Epidermal melanocyte (primary cell): ENCODE results near the gene PCGF2.
"Not testable (repeated sequence)": the region's sequence is repeated elsewhere in the genome, so short reads cannot be mapped to it uniquely, and the experiment has no call there.

Source experiments
- DNase-seq: peaks from one replicate; pipeline ENCODE4 v3.0.0; 2011; ENCODE audit warnings: low spot score; ENCODE audit not compliant: insufficient read length

Gene PCGF2

GRCh38 chr17:38748149-38748891 is at the start of gene PCGF2:
TSS of gene PCGF2 (minus strand) at chr17:38748336. CDS start at chr17:38740402, 7,934 bp downstream.
- DNase-seq, result peak; percentile 78

GRCh38 chr17:38797828-38798227 is 49.7 kb upstream of the PCGF2 start:
- DNase-seq, result no peak

- DNase-seq, result no peak
Observed at GRCh38 chr17:38797158-38797490, 49.0 kb upstream of the PCGF2 start.

GRCh38 chr17:38796451-38797157 is 48.5 kb upstream of the PCGF2 start:
- no peak for DNase-seq

- no peak for DNase-seq
Observed at GRCh38 chr17:38794221-38794620, 46.1 kb upstream of the PCGF2 start.

- no peak for DNase-seq
Observed at GRCh38 chr17:38791162-38791561, 43.0 kb upstream of the PCGF2 start.

- not testable (repeated sequence) for DNase-seq
Observed at GRCh38 chr17:38790148-38790707, 42.1 kb upstream of the PCGF2 start.

GRCh38 chr17:38789185-38789584 is 41.0 kb upstream of the PCGF2 start:
- DNase-seq, result no peak

GRCh38 chr17:38787999-38788398 is 39.9 kb upstream of the PCGF2 start:
- DNase-seq, result not testable (repeated sequence)

GRCh38 chr17:38786372-38786771 is 38.2 kb upstream of the PCGF2 start:
- no peak for DNase-seq

- no peak for DNase-seq
Observed at GRCh38 chr17:38783227-38783626, 35.1 kb upstream of the PCGF2 start.

- DNase-seq, result no peak
Observed at GRCh38 chr17:38779965-38780752, 32.0 kb upstream of the PCGF2 start.

GRCh38 chr17:38777641-38778250 is 29.6 kb upstream of the PCGF2 start:
- no peak for DNase-seq

- no peak for DNase-seq
Observed at GRCh38 chr17:38773258-38773657, 25.1 kb upstream of the PCGF2 start.

- DNase-seq, result no peak
Observed at GRCh38 chr17:38768417-38768816, 20.3 kb upstream of the PCGF2 start.

- DNase-seq, result no peak
Observed at GRCh38 chr17:38766341-38766740, 18.2 kb upstream of the PCGF2 start.

- DNase-seq, result no peak
Observed at GRCh38 chr17:38762231-38762630, 14.1 kb upstream of the PCGF2 start.

- DNase-seq, result no peak
Observed at GRCh38 chr17:38761612-38762011, 13.5 kb upstream of the PCGF2 start.

GRCh38 chr17:38753071-38753506 is 5.0 kb upstream of the PCGF2 start:
- no peak for DNase-seq

GRCh38 chr17:38752308-38753070 is 4.4 kb upstream of the PCGF2 start, which contains the start of gene PSMB3:
TSS of gene PSMB3 (plus strand) at chr17:38752741. CDS start at chr17:38752827, 86 bp downstream.
- DNase-seq, result peak; percentile 98
